OCI-LY3 (cell line): ENCODE data around the gene MAP4K3.

Experiments
- EZH2phosphoT487 ChIP-seq: fragments of 200-600 bp; shearing (Covaris generic); IDR thresholded peaks from 2 replicates; pipeline ENCODE4 v1.6.1; 2018; ENCODE audit warnings: antibody characterized with exemption, mixed run types, low read depth
- TF ChIP-seq, protein P1 (sequence below): fragments of 200-600, 300-600 bp; sonication (generic); IDR thresholded peaks from 2 replicates; pipeline ENCODE4 v1.5.1; 2014; ENCODE audit warnings: antibody characterized with exemption, low read length, low read depth

DNA sequence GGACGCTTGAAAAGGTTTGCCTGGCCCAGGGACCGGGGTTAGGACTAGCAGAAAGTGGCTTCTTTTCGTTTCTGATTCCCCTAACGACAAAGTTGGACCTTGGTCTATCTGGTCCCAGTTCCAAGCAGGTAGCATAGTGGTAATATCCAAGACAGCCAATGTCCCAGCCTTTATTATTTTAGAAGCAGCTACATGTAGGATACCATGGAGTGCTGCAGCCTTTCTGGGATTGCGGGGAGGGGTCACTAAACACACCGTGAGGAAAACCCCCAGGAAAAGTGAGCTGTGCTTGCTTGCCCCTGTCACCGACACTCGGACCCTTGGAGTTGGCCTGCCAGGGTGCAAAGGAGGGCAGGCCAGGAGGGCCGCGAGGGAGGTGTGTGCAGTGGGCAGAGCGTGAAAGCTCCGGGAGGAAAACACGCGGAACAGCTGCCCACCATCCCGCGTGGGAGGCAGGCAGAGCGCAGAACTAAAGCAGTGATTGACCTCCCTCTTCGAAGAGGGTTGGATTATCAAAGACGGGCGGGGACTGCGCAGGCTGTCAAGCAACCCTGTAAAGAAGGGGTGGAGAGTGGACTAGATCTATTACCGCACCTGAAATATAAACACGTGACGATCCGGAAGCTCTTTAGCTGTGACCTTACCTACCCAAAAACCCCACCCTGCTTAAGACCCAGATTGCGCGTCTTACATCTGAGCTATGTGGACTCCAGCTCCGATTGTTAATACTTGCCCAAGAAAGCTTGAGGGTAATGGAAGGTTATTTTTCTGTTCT is 624 bp upstream of the MAP4K3 start:
- TF ChIP-seq, protein P1, sequence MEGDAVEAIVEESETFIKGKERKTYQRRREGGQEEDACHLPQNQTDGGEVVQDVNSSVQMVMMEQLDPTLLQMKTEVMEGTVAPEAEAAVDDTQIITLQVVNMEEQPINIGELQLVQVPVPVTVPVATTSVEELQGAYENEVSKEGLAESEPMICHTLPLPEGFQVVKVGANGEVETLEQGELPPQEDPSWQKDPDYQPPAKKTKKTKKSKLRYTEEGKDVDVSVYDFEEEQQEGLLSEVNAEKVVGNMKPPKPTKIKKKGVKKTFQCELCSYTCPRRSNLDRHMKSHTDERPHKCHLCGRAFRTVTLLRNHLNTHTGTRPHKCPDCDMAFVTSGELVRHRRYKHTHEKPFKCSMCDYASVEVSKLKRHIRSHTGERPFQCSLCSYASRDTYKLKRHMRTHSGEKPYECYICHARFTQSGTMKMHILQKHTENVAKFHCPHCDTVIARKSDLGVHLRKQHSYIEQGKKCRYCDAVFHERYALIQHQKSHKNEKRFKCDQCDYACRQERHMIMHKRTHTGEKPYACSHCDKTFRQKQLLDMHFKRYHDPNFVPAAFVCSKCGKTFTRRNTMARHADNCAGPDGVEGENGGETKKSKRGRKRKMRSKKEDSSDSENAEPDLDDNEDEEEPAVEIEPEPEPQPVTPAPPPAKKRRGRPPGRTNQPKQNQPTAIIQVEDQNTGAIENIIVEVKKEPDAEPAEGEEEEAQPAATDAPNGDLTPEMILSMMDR = no peak
- TF ChIP-seq EZH2phosphoT487 = no peak
